Measurements from ENCODE around the gene SLC41A1.

DNA sequence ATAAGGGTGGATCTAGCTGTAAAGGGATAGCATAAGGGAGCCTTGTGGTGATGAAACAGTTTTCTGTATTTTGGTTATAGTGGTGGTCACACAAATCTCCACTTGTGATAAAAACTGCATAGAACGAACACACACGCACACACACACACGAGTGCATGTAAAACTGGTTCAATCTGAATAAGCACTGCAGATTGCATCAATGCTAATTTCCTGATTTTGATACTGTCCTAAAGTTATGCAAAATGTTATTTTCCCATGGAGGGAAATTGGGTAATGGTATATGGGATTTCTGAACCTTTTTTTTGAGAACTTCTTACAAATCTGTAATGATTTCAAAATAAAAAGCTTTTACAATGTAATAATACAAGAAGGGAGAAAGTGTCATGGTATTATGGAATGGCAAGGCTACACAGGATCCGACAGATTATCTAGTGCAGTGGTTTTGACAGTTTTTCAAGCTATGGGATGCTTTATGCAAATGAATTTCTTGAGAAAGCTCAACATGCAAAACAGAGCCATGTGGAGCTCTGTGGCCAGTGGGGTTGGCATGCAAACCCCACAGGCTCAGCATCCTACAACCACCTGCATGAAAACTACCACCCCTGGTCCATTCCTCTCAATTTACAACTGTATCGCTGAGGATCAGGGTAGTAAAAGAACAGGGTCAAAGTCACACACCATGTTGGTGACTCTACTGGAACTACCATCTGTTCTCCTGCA lies 18.8 kb downstream of the SLC41A1 start:
- TF ChIP-seq, protein P1, sequence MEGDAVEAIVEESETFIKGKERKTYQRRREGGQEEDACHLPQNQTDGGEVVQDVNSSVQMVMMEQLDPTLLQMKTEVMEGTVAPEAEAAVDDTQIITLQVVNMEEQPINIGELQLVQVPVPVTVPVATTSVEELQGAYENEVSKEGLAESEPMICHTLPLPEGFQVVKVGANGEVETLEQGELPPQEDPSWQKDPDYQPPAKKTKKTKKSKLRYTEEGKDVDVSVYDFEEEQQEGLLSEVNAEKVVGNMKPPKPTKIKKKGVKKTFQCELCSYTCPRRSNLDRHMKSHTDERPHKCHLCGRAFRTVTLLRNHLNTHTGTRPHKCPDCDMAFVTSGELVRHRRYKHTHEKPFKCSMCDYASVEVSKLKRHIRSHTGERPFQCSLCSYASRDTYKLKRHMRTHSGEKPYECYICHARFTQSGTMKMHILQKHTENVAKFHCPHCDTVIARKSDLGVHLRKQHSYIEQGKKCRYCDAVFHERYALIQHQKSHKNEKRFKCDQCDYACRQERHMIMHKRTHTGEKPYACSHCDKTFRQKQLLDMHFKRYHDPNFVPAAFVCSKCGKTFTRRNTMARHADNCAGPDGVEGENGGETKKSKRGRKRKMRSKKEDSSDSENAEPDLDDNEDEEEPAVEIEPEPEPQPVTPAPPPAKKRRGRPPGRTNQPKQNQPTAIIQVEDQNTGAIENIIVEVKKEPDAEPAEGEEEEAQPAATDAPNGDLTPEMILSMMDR (IDR thresholded peaks at IDR 0.05; ENCODE audit: low read length) = no peak
- TF ChIP-seq EZH2 (optimal IDR thresholded peaks at IDR 0.05; ENCODE audit: low read depth, low read length) = no peak
